AG10803 (cell line): Measurements from ENCODE around the gene CLIC1.

Experiments
- DNase-seq: peaks from one replicate; pipeline ENCODE4 v3.0.0; 2010; ENCODE audit warnings: low read depth
- H3K4me3 ChIP-seq: 2 replicates; pipeline ENCODE4 v1.5.1; 2011; ENCODE audit warnings: mild to moderate bottlenecking, low read length, control low read depth
- TF ChIP-seq, protein P1 (sequence below): conservative IDR thresholded peaks from 2 replicates; pipeline ENCODE4 v1.5.1; 2011; ENCODE audit warnings: mild to moderate bottlenecking, low read length, control low read depth, inconsistent platforms

The CLIC1 gene

DNA sequence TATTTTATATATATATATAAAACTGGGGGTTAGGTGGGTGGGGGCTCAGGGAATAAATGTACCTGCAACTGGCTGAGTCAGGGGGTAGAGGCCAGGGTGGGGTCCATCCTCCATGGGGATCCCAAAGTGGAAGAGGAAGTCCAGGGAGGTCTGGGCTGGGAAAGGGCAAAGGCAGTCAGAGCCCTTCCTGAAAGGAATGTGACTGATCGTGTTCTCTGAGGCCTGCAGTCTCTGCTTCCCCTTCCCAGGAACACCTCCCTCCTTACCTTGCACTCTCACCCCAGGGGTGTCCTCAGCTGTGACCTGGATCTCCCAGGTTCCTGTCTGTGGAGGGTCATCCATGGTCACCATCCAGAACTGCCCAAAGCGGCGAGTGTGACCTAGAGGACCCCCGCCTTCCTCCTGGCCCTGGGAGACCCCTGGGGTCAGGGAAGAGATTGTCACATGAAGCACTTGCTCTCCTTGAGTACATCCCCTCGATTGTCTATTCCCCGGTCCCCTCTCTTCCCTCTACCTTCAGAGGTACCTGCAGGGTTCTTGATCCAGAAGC is 30.8 kb upstream of the CLIC1 start:
- no peak overlapping the region for H3K4me3 ChIP-seq
- DNase-seq, result no peak
- TF ChIP-seq, protein P1, sequence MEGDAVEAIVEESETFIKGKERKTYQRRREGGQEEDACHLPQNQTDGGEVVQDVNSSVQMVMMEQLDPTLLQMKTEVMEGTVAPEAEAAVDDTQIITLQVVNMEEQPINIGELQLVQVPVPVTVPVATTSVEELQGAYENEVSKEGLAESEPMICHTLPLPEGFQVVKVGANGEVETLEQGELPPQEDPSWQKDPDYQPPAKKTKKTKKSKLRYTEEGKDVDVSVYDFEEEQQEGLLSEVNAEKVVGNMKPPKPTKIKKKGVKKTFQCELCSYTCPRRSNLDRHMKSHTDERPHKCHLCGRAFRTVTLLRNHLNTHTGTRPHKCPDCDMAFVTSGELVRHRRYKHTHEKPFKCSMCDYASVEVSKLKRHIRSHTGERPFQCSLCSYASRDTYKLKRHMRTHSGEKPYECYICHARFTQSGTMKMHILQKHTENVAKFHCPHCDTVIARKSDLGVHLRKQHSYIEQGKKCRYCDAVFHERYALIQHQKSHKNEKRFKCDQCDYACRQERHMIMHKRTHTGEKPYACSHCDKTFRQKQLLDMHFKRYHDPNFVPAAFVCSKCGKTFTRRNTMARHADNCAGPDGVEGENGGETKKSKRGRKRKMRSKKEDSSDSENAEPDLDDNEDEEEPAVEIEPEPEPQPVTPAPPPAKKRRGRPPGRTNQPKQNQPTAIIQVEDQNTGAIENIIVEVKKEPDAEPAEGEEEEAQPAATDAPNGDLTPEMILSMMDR, result no peak

- TF ChIP-seq, protein P1, result no peak
- H3K4me3 ChIP-seq, result peak overlapping the region; percentile 39
- DNase-seq, result no peak
Observed at GRCh38 chr6:31765910-31766794, 29.8 kb upstream of the CLIC1 start.

GRCh38 chr6:31765559-31765909 is 29.2 kb upstream of the CLIC1 start:
- TF ChIP-seq, protein P1, result no peak
- DNase-seq, result no peak
- no peak overlapping the region for H3K4me3 ChIP-seq

- DNase-seq, result no peak
- TF ChIP-seq, protein P1, result no peak
- H3K4me3 ChIP-seq, result no peak overlapping the region
Observed at GRCh38 chr6:31764198-31764597, 27.9 kb upstream of the CLIC1 start.

DNA sequence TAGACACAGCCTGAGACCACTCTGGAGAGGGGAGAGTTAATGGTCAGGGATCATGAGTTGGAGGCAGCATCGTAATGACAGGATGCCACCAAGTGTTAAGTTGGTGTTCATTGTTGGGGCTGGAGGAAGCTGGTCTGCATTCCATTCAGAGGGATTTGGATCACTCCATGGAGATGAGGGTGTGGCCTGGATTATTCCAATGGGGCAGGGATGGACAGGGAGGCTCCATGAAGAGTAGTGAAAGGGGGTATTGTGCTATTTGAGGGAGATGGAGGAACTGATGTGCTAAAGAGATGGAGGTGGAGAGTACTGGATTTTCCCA is 27.2 kb upstream of the CLIC1 start:
- H3K4me3 ChIP-seq, result no peak overlapping the region
- DNase-seq, result peak; percentile 83
- TF ChIP-seq, protein P1, result no peak; the same call in 1 of the 2 replicates

DNA sequence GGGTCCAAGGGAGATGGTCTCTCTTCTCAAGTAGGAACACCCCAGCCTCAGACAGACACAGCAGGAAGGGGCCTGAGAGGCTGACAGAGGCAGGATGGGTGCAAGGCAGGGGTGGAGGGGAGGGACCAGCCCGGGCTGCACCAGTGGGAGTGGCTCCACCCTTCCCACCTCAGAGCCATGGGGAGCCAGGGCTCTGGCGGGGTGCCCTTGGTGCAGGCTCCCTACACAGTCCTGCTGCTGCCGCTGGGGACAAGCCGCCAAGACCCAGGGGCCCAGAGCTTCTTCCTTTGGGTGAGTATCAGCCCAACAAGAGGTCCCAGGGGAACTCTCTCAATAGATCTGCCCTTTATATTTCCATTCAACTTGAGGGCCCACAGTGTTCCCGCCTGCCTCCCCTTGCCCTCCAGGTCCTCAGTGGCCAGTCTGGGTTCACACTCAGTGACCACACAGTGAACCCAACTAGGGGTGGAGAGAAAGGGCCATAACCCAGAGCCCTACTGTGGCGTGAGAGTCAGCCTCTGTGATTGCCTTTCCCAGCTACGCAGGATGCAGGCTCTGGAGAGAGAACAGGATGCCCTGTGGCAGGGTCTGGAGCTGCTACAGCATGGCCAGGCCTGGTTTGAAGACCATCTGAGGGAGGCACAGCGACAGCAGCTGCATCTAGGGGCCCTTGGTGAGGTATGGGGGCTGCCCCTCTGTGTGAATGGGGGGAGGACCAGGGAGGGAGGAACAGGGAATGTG is 26.7 kb upstream of the CLIC1 start:
- H3K4me3 ChIP-seq, result no peak overlapping the region
- TF ChIP-seq, protein P1, result no peak
- DNase-seq, result no peak
